ENCODE measurements around the gene PKP4.

DNA sequence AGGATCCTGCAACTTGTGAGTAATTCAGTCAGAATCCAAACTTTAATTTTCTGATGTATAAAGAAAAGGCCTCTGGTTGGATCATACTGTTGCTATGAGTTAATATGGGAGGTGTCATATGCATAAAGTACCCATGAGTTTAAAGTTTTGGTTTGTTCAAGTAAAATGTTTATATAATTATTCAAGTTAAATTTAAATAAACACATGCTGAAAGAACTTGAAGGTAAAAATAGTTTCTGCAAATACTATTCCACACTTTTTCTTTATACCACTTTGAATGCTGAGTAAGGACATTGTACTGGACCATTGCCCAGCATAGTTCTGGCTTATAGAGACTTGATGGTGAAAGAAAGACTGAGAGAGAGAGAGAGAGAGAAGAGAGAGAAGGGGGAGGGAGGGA is 30.7 kb downstream of the PKP4 start:
- TF ChIP-seq, protein P1, sequence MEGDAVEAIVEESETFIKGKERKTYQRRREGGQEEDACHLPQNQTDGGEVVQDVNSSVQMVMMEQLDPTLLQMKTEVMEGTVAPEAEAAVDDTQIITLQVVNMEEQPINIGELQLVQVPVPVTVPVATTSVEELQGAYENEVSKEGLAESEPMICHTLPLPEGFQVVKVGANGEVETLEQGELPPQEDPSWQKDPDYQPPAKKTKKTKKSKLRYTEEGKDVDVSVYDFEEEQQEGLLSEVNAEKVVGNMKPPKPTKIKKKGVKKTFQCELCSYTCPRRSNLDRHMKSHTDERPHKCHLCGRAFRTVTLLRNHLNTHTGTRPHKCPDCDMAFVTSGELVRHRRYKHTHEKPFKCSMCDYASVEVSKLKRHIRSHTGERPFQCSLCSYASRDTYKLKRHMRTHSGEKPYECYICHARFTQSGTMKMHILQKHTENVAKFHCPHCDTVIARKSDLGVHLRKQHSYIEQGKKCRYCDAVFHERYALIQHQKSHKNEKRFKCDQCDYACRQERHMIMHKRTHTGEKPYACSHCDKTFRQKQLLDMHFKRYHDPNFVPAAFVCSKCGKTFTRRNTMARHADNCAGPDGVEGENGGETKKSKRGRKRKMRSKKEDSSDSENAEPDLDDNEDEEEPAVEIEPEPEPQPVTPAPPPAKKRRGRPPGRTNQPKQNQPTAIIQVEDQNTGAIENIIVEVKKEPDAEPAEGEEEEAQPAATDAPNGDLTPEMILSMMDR (IDR thresholded peaks at IDR 0.05), result no peak
- TF ChIP-seq POLR2AphosphoS5 (IDR thresholded peaks at IDR 0.05), result no peak
